GM12878 (cell line): ENCODE results near the gene ANO9. TPM values are rescaled to one million over a fixed set of nuclear protein-coding genes. Genes with fewer than 3 reads are reported as not detected.
A peak's percentile ranks its signal among the peaks of the same experiment; 100 is the strongest.

Source experiments
- BCLAF1 ChIP-seq: fragments of 450-650 bp; IDR thresholded peaks from 2 replicates; pipeline ENCODE4 v1.6.1; 2017; ENCODE audit warnings: antibody characterized with exemption, mild to moderate bottlenecking, moderate library complexity
- CBX3 ChIP-seq: fragments of 200-600 bp; sonication (generic); IDR thresholded peaks from 2 replicates; pipeline ENCODE4 v1.6.1; 2016; ENCODE audit warnings: low read depth, borderline replicate concordance
- HDAC2 ChIP-seq: fragments of 200-600 bp; sonication (generic); IDR thresholded peaks from 2 replicates; pipeline ENCODE4 v1.6.1; 2017
- MLLT1 ChIP-seq: fragments of 450-650 bp; IDR thresholded peaks from 2 replicates; pipeline ENCODE4 v1.6.1; 2016; ENCODE audit warnings: mild to moderate bottlenecking
- MTA3 ChIP-seq: IDR thresholded peaks from 2 replicates; pipeline ENCODE4 v1.6.1; 2012; ENCODE audit warnings: low read length, inconsistent platforms, borderline replicate concordance
- NR2C1 ChIP-seq: fragments of 450-650 bp; IDR thresholded peaks from 2 replicates; pipeline ENCODE4 v1.6.1; 2017; ENCODE audit warnings: antibody characterized with exemption, mild to moderate bottlenecking, moderate library complexity
- POLR2AphosphoS5 ChIP-seq: IDR thresholded peaks from 2 replicates; pipeline ENCODE4 v1.6.1; 2011; ENCODE audit warnings: mild to moderate bottlenecking, low read length, inconsistent platforms
- POU2F2 ChIP-seq: IDR thresholded peaks from 3 replicates; pipeline ENCODE4 v1.6.1; 2011; ENCODE audit warnings: low read depth, mild to moderate bottlenecking, low read length, borderline replicate concordance
- RAD21 ChIP-seq: IDR thresholded peaks from 2 replicates; pipeline ENCODE4 v1.6.1; 2011; ENCODE audit warnings: mild to moderate bottlenecking, low read depth, low read length, moderate library complexity; ENCODE audit not compliant: insufficient read depth
- RELA ChIP-seq: fragments of 450-650 bp; IDR thresholded peaks from 2 replicates; pipeline ENCODE4 v1.8.0; 2014; ENCODE audit warnings: borderline replicate concordance; ENCODE audit not compliant: partially characterized antibody
- SIX5 ChIP-seq: IDR thresholded peaks from 2 replicates; pipeline ENCODE4 v1.6.1; 2011; ENCODE audit warnings: mild to moderate bottlenecking, low read depth, low read length, moderate library complexity; ENCODE audit not compliant: severe bottlenecking
- SMC3 ChIP-seq: IDR thresholded peaks from 2 replicates; pipeline ENCODE4 v1.6.1; 2011; ENCODE audit warnings: low read length, improper control_type of control experiment, borderline replicate concordance
- SREBF2 ChIP-seq: IDR thresholded peaks from 2 replicates; pipeline ENCODE4 v1.6.1; 2012; ENCODE audit warnings: mild to moderate bottlenecking, low read length
- SRF ChIP-seq, 2 experiments: IDR thresholded peaks; 2 replicates each; pipeline ENCODE4 v1.6.1; 2011; ENCODE audit warnings: low read depth in 2 of 2, low read length in 2 of 2, mild to moderate bottlenecking in 1 of 2, moderate library complexity in 1 of 2
- ZNF207 ChIP-seq: fragments of 450-650 bp; IDR thresholded peaks from 2 replicates; pipeline ENCODE4 v1.6.1; 2014; ENCODE audit warnings: antibody characterized with exemption, mild to moderate bottlenecking, borderline replicate concordance
- ZNF622 ChIP-seq: fragments of 450-650 bp; IDR thresholded peaks from 2 replicates; pipeline ENCODE4 v1.6.1; 2017; ENCODE audit warnings: mild to moderate bottlenecking, inconsistent platforms
- polyA plus RNA-seq, 11 experiments: library from polyadenylated mRNA; depleted of rRNA in 4 of 11; unstranded in 6 of 11; stranded (reverse) in 5 of 11; fragments of >200 nt; fragmentation: Nextera tagmentation in 4 of 11; fragmentation: Illumina TruSeq in 1 of 11; extraction: Ambion mirVana in 4 of 11; extraction: Trizol in 1 of 11; gene quantifications; 1 replicate in 1 of 11; 2 replicates in 10 of 11; pipeline versions ENCODE4 v1.2.1 to v1.2.3, GENCODE V29; 2011 to 2016; ENCODE audit warnings: inconsistent platforms in 2 of 11, missing spikeins in 2 of 11, low read depth in 1 of 11
- total RNA-seq, 4 experiments: library from RNA; depleted of rRNA in 3 of 4; stranded (reverse); fragments of >200 nt in 3 of 4; fragmentation: Illumina TruSeq in 1 of 4; extraction: Trizol in 1 of 4; gene quantifications; 2 replicates each; pipeline versions ENCODE4 v1.2.1 to v1.2.3, GENCODE V29; 2013 to 2021
- TF ChIP-seq, protein P1 (sequence below), 3 experiments: IDR thresholded peaks in 2 of 3; conservative IDR thresholded peaks in 1 of 3; 2 replicates each; pipeline ENCODE4 v1.5.1; 2011; ENCODE audit warnings: low read depth in 3 of 3, low read length in 3 of 3, mild to moderate bottlenecking in 3 of 3, control low read depth in 2 of 3, moderate library complexity in 2 of 3, inconsistent platforms in 1 of 3, mixed read lengths in 1 of 3; ENCODE audit not compliant: control insufficient read depth in 2 of 3, insufficient read depth in 1 of 3; ENCODE audit errors: extremely low read depth in 1 of 3
- TF ChIP-seq, protein P2 (sequence below): fragments of 150-350 bp; IDR thresholded peaks from 2 replicates; pipeline ENCODE4 v1.6.1; 2016; ENCODE audit warnings: low read depth, low read length

The ANO9 gene
- total and polyA plus RNA-seq, 10 of the 15 experiments (the other 5 are each of a cell fraction or from before 2014, with no cell fraction given) = 0.21 to 42.3 (median 12.0) TPM

GRCh38 chr11:447923-448731 is 6.3 kb upstream of the ANO9 start (continued):
- TF ChIP-seq POLR2AphosphoS5 = peak; percentile 83
- TF ChIP-seq, protein P1, sequence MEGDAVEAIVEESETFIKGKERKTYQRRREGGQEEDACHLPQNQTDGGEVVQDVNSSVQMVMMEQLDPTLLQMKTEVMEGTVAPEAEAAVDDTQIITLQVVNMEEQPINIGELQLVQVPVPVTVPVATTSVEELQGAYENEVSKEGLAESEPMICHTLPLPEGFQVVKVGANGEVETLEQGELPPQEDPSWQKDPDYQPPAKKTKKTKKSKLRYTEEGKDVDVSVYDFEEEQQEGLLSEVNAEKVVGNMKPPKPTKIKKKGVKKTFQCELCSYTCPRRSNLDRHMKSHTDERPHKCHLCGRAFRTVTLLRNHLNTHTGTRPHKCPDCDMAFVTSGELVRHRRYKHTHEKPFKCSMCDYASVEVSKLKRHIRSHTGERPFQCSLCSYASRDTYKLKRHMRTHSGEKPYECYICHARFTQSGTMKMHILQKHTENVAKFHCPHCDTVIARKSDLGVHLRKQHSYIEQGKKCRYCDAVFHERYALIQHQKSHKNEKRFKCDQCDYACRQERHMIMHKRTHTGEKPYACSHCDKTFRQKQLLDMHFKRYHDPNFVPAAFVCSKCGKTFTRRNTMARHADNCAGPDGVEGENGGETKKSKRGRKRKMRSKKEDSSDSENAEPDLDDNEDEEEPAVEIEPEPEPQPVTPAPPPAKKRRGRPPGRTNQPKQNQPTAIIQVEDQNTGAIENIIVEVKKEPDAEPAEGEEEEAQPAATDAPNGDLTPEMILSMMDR (IDR thresholded peaks at IDR 0.05 in 2 of 3, conservative IDR thresholded peaks at IDR 0.05 in 1 of 3; ENCODE audit: control insufficient read depth in 2 of 3, extremely low read depth in 1 of 3, insufficient read depth in 1 of 3, low read depth in 3 of 3, low read length in 3 of 3) = peak; percentile 83 to 87 (median 87)
- no peak for TF ChIP-seq HDAC2
- TF ChIP-seq, protein P2, sequence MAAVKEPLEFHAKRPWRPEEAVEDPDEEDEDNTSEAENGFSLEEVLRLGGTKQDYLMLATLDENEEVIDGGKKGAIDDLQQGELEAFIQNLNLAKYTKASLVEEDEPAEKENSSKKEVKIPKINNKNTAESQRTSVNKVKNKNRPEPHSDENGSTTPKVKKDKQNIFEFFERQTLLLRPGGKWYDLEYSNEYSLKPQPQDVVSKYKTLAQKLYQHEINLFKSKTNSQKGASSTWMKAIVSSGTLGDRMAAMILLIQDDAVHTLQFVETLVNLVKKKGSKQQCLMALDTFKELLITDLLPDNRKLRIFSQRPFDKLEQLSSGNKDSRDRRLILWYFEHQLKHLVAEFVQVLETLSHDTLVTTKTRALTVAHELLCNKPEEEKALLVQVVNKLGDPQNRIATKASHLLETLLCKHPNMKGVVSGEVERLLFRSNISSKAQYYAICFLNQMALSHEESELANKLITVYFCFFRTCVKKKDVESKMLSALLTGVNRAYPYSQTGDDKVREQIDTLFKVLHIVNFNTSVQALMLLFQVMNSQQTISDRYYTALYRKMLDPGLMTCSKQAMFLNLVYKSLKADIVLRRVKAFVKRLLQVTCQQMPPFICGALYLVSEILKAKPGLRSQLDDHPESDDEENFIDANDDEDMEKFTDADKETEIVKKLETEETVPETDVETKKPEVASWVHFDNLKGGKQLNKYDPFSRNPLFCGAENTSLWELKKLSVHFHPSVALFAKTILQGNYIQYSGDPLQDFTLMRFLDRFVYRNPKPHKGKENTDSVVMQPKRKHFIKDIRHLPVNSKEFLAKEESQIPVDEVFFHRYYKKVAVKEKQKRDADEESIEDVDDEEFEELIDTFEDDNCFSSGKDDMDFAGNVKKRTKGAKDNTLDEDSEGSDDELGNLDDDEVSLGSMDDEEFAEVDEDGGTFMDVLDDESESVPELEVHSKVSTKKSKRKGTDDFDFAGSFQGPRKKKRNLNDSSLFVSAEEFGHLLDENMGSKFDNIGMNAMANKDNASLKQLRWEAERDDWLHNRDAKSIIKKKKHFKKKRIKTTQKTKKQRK = no peak
- TF ChIP-seq MLLT1 = 0 out of 2 replicates have a peak, but pooled peaks have one; percentile 51
- no peak; the same call in 1 of the 2 replicates for TF ChIP-seq SREBF2
- TF ChIP-seq ZNF207 = no peak
- no peak for TF ChIP-seq CBX3
- TF ChIP-seq ZNF622 = no peak
- no peak for TF ChIP-seq NR2C1
- peak; percentile 68 for TF ChIP-seq RELA
- peak; percentile 60 for TF ChIP-seq SMC3
- peak; percentile 49; the same call in 1 of the 3 replicates for TF ChIP-seq POU2F2
- peak; percentile 79 for TF ChIP-seq RAD21
- no peak for TF ChIP-seq SRF (IDR thresholded peaks at IDR 0.05; ENCODE audit: low read depth in 2 of 2, low read length in 2 of 2)
- no peak for TF ChIP-seq SIX5
- no peak for TF ChIP-seq MTA3
- TF ChIP-seq BCLAF1 = no peak
